Panc1 (cell line): ENCODE measurements around the gene HOXC6.

Experiments used
- POLR2AphosphoS5 ChIP-seq: IDR thresholded peaks from 2 replicates; pipeline ENCODE4 v1.6.1; 2012; ENCODE audit warnings: mild to moderate bottlenecking, low read depth, low read length, moderate library complexity
- SIN3A ChIP-seq: IDR thresholded peaks from 2 replicates; pipeline ENCODE4 v1.6.1; 2012; ENCODE audit warnings: low read depth, mild to moderate bottlenecking, low read length, moderate library complexity, borderline replicate concordance; ENCODE audit not compliant: insufficient read depth
- TCF7L2 ChIP-seq: IDR thresholded peaks from 2 replicates; pipeline ENCODE4 v1.6.1; 2011; ENCODE audit warnings: mild to moderate bottlenecking, low read depth, low read length, inconsistent platforms
- TF ChIP-seq, protein P1 (sequence below), 2 experiments: IDR thresholded peaks; 2 replicates each; pipeline ENCODE4 v1.6.1; 2011 to 2012; ENCODE audit warnings: low read depth in 2 of 2, control low read depth in 1 of 2, low read length in 1 of 2, mild to moderate bottlenecking in 1 of 2, moderate library complexity in 1 of 2; ENCODE audit not compliant: insufficient read depth in 1 of 2
- TF ChIP-seq, protein P2 (sequence below): fragments of 450-650 bp; IDR thresholded peaks from 2 replicates; pipeline ENCODE4 v1.5.1; 2017; ENCODE audit warnings: mild to moderate bottlenecking

DNA sequence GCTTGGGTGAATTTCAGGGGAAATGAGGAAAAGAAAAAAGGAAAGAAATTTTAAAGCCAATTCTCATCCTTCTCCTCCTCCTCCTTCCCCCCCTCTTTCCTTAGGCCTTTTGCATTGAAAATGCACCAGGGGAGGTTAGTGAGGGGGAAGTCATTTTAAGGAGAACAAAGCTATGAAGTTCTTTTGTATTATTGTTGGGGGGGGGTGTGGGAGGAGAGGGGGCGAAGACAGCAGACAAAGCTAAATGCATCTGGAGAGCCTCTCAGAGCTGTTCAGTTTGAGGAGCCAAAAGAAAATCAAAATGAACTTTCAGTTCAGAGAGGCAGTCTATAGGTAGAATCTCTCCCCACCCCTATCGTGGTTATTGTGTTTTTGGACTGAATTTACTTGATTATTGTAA is 27.3 kb downstream of the HOXC6 start:
- TF ChIP-seq SIN3A (no peak), POLR2AphosphoS5 (no peak), TCF7L2 (no peak)
- TF ChIP-seq, protein P1, sequence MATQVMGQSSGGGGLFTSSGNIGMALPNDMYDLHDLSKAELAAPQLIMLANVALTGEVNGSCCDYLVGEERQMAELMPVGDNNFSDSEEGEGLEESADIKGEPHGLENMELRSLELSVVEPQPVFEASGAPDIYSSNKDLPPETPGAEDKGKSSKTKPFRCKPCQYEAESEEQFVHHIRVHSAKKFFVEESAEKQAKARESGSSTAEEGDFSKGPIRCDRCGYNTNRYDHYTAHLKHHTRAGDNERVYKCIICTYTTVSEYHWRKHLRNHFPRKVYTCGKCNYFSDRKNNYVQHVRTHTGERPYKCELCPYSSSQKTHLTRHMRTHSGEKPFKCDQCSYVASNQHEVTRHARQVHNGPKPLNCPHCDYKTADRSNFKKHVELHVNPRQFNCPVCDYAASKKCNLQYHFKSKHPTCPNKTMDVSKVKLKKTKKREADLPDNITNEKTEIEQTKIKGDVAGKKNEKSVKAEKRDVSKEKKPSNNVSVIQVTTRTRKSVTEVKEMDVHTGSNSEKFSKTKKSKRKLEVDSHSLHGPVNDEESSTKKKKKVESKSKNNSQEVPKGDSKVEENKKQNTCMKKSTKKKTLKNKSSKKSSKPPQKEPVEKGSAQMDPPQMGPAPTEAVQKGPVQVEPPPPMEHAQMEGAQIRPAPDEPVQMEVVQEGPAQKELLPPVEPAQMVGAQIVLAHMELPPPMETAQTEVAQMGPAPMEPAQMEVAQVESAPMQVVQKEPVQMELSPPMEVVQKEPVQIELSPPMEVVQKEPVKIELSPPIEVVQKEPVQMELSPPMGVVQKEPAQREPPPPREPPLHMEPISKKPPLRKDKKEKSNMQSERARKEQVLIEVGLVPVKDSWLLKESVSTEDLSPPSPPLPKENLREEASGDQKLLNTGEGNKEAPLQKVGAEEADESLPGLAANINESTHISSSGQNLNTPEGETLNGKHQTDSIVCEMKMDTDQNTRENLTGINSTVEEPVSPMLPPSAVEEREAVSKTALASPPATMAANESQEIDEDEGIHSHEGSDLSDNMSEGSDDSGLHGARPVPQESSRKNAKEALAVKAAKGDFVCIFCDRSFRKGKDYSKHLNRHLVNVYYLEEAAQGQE (IDR thresholded peaks at IDR 0.05; ENCODE audit: insufficient read depth in 1 of 2, low read depth in 2 of 2, low read length in 1 of 2): no peak
- TF ChIP-seq, protein P2, sequence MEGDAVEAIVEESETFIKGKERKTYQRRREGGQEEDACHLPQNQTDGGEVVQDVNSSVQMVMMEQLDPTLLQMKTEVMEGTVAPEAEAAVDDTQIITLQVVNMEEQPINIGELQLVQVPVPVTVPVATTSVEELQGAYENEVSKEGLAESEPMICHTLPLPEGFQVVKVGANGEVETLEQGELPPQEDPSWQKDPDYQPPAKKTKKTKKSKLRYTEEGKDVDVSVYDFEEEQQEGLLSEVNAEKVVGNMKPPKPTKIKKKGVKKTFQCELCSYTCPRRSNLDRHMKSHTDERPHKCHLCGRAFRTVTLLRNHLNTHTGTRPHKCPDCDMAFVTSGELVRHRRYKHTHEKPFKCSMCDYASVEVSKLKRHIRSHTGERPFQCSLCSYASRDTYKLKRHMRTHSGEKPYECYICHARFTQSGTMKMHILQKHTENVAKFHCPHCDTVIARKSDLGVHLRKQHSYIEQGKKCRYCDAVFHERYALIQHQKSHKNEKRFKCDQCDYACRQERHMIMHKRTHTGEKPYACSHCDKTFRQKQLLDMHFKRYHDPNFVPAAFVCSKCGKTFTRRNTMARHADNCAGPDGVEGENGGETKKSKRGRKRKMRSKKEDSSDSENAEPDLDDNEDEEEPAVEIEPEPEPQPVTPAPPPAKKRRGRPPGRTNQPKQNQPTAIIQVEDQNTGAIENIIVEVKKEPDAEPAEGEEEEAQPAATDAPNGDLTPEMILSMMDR: no peak
